Astrocyte of the cerebellum (primary cell): ENCODE data around the gene CDH12.
"Not testable (repeated sequence)": the region's sequence is repeated elsewhere in the genome, so short reads cannot be mapped to it uniquely, and the experiment has no call there.

Source experiments
- DNase-seq: peaks from one replicate; pipeline ENCODE4 v3.0.0-alpha.2; 2011; ENCODE audit warnings: low read depth
- H3K4me3 ChIP-seq: 2 replicates; pipeline ENCODE4 v1.5.1; 2011; ENCODE audit warnings: mild to moderate bottlenecking, low read depth, low read length, moderate library complexity
- in situ Hi-C: cut with HindIII; loops from 2 replicates; pipeline ENCODE4 v1.10.0; 2017; ENCODE audit warnings: low sequenced_read_pairs
- TF ChIP-seq, protein P1 (sequence below): IDR thresholded peaks from 2 replicates; pipeline ENCODE4 v1.5.1; 2012; ENCODE audit warnings: low read length, low read depth, moderate library complexity, mild to moderate bottlenecking; ENCODE audit errors: missing control alignments

The CDH12 gene

DNA sequence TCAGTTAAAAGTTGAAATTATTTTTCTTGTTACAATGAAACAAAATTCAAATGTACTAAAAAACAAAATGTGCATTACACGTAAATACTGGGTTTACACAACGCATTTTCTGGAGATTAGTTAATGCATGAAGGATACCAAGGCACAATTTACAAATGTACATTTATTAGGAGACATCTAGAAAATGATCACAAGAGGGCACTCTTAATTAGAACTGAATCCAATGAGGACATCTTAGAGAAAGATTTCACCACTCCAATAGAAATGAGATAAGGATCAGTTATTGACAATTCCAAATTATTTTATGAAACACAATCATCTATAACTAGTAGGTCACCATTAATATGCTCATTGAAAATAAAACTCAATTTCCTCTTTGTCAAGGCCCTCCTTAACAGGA, 36.6 kb upstream of the CDH12 start:
- in situ Hi-C loops: no loop called here
- no peak overlapping the region for H3K4me3 ChIP-seq
- TF ChIP-seq, protein P1, sequence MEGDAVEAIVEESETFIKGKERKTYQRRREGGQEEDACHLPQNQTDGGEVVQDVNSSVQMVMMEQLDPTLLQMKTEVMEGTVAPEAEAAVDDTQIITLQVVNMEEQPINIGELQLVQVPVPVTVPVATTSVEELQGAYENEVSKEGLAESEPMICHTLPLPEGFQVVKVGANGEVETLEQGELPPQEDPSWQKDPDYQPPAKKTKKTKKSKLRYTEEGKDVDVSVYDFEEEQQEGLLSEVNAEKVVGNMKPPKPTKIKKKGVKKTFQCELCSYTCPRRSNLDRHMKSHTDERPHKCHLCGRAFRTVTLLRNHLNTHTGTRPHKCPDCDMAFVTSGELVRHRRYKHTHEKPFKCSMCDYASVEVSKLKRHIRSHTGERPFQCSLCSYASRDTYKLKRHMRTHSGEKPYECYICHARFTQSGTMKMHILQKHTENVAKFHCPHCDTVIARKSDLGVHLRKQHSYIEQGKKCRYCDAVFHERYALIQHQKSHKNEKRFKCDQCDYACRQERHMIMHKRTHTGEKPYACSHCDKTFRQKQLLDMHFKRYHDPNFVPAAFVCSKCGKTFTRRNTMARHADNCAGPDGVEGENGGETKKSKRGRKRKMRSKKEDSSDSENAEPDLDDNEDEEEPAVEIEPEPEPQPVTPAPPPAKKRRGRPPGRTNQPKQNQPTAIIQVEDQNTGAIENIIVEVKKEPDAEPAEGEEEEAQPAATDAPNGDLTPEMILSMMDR: no peak
- no peak for DNase-seq

DNA sequence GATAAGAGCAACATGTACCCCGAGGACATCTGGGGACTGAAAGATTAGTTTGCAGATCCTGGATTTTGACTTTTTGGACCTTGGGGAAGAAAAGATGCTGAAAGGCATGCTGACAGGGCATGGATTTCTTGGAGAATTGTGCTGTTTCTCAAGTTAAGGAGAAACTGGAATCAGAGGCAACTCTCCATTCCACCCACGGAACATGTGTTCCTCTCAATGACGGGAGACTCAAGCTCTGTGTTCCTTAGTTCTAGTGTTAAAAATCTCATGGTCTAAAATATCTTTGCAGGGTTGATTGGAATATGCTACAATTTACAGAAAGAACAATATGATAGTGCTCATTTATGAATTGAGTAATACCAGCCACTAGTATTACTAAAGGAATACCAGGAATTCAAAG, 34.4 kb upstream of the CDH12 start:
- TF ChIP-seq, protein P1: no peak
- DNase-seq: no peak
- in situ Hi-C loops: no loop called here
- H3K4me3 ChIP-seq: no peak overlapping the region

DNA sequence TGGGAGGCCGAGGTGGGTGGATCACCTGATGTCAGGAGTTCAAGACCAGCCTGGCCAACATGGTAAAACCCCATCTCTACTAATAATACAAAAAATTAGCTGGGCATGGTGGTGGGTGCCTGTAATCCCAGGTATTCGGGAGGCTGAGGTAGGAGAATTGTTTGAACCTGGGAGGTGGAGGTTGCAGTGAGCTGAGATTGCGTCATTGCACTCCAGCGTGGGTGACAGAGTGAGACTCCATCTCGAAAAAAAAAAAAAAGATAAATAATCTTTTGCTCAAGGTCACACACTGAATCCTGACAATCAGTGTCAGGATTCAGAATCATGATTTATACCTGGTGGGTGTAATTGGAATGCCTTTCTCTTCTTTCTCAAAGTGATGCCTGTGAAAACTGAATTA, 5.8 kb upstream of the CDH12 start:
- DNase-seq, in situ Hi-C loops, H3K4me3 ChIP-seq: not testable (repeated sequence)

GRCh38 chr5:22855824-22856223, 2.7 kb upstream of the CDH12 start:
- in situ Hi-C loops: no loop called here
- TF ChIP-seq, protein P1: no peak
- DNase-seq: no peak
- H3K4me3 ChIP-seq: no peak overlapping the region

DNA sequence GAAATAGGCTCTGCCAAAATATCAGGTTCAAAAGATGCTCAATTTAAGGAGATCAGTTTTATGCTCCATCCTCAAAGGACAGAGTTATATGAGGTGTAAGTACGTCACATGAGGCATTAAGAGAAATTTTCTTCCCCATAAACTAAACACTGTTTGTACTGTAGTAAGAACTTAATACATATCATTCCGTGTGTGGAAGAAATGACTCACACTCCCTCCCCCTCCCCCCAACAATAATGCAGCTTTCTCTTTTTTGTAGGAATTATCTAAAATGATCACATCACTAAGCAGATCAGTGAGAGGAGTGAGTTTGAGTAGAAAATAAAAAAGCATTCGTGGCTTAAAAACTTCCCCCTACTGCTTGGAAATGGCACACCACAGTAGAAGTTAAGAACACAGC, 2.2 kb downstream of the CDH12 start:
- in situ Hi-C loops: no loop called here
- TF ChIP-seq, protein P1: no peak
- DNase-seq: no peak
- H3K4me3 ChIP-seq: no peak overlapping the region

GRCh38 chr5:22846693-22847092, 6.5 kb downstream of the CDH12 start:
- TF ChIP-seq, protein P1: no peak
- DNase-seq: no peak
- no peak overlapping the region for H3K4me3 ChIP-seq
- in situ Hi-C loops: no loop called here

GRCh38 chr5:22844636-22845035, 8.5 kb downstream of the CDH12 start:
- in situ Hi-C loops: no loop called here
- no peak for DNase-seq
- TF ChIP-seq, protein P1: no peak
- no peak overlapping the region for H3K4me3 ChIP-seq
